Kidney (tissue), 14 donors: ENCODE results near the gene RARRES2. TPM values are rescaled to one million over a fixed set of nuclear protein-coding genes. Genes with fewer than 3 reads are reported as not detected.

ENCODE experiments used
- DNase-seq, 5 donors: peaks; one replicate each; pipeline ENCODE4 v3.0.0-alpha.2; 2013 to 2020
- FAIRE-seq: peaks from 2 replicates; lab custom pipeline; 2012; peaks lifted over from hg19 to GRCh38; lab: Jason Lieb, UNC
- H3K27ac ChIP-seq, 2 donors: one replicate each; pipeline ENCODE4 v1.7.0; 2013; ENCODE audit warnings: low read depth in 2 of 2, low read length in 2 of 2, inconsistent platforms in 1 of 2
- H3K27me3 ChIP-seq: one replicate; pipeline ENCODE4 v1.7.1; 2013; ENCODE audit warnings: low read length, inconsistent platforms; ENCODE audit not compliant: control insufficient read depth, insufficient read depth
- H3K36me3 ChIP-seq, 3 donors: one replicate each; pipeline versions ENCODE4 v1.7.0 to v1.7.1; 2013; ENCODE audit warnings: low read length in 3 of 3, control low read depth in 1 of 3, inconsistent platforms in 1 of 3; ENCODE audit not compliant: insufficient read depth in 3 of 3, control insufficient read depth in 2 of 3
- H3K4me1 ChIP-seq, 3 donors: one replicate each; pipeline versions ENCODE4 v1.7.0 to v1.7.1; 2013; ENCODE audit warnings: low read length in 3 of 3, inconsistent platforms in 1 of 3, low read depth in 1 of 3; ENCODE audit not compliant: control insufficient read depth in 2 of 3, insufficient read depth in 2 of 3
- H3K4me3 ChIP-seq, 3 donors: one replicate each; pipeline versions ENCODE4 v1.7.0 to v1.8.1; 2013; ENCODE audit warnings: low read length in 3 of 3, control low read depth in 1 of 3, inconsistent platforms in 1 of 3
- H3K9ac ChIP-seq, 3 donors: one replicate each; pipeline versions ENCODE4 v1.7.0 to v1.7.1; 2013; ENCODE audit warnings: low read length in 3 of 3, control low read depth in 1 of 3, inconsistent platforms in 1 of 3
- H3K9me3 ChIP-seq, 3 donors: one replicate each; pipeline versions ENCODE4 v1.7.0 to v1.7.1; 2013; ENCODE audit warnings: low read length in 3 of 3, control low read depth in 1 of 3, inconsistent platforms in 1 of 3; ENCODE audit not compliant: control insufficient read depth in 2 of 3, insufficient read depth in 1 of 3
- CTCF ChIP-seq: IDR thresholded peaks from 3 replicates; pipeline ENCODE4 v1.5.1; 2012; ENCODE audit warnings: mild to moderate bottlenecking, moderate library complexity, borderline replicate concordance; ENCODE audit not compliant: insufficient read depth; ENCODE audit errors: extremely low read depth
- intact Hi-C: fragments of 100-400 bp; cut with DNase I; formaldehyde crosslinking; loops from one replicate; pipeline ENCODE4 v1.11.1; 2022
- polyA plus RNA-seq: library from polyadenylated mRNA; stranded (reverse); fragments of 350-450 nt; fragmentation: Illumina TruSeq; extraction: RNeasy Lipid Tissue Mini Kit (QIAGEN cat#74804); gene quantifications from one replicate; pipeline ENCODE4 v1.2.3, GENCODE V29; 2014; ENCODE audit warnings: low read depth, low replicate concordance; ENCODE audit not compliant: insufficient read depth
- total RNA-seq: library from RNA; stranded (reverse); fragmentation: NEBNext Ultra II Directional; extraction: Animal tissue kit (Norgen Biotek cat#: 25700); gene quantifications from one replicate; pipeline ENCODE4 v1.2.1, GENCODE V29; 2021
- donor health status: control.
- donor health status: control.
- donor health status: control.
- donor health status: control.
- donor health status: control.
- donor health status: DM: yes; HTN: yes; CAD: no.
- donor health status: Normal renal cell carcinoma (clear cell type).

The RARRES2 gene
- total and polyA plus RNA-seq, 2 donors from 2014 or later, result 104 to 475 TPM

GRCh38 chr7:150344299-150344698, 2.9 kb upstream of the RARRES2 start:
- peaks cover 0 to 22% (median 0%) of the 10 kb centered on the region in 3 donors for H3K4me1 ChIP-seq
- no peak overlapping the region for H3K9ac ChIP-seq
- intact Hi-C loops, result no loop called here
- DNase-seq (no peak), FAIRE-seq (no peak)
- H3K4me3 ChIP-seq, result no peak overlapping the region
- H3K27me3 ChIP-seq, result no peaks in the 10 kb centered on the region
- H3K9me3 ChIP-seq, result no peaks in the 10 kb centered on the region
- no peak for TF ChIP-seq CTCF
- H3K36me3 ChIP-seq, result no peaks in the 10 kb centered on the region
- H3K27ac ChIP-seq, result no peak overlapping the region

GRCh38 chr7:150343225-150343624, 1.8 kb upstream of the RARRES2 start:
- no peaks in the 10 kb centered on the region for H3K27me3 ChIP-seq
- no peak for TF ChIP-seq CTCF
- H3K27ac ChIP-seq, result no peak overlapping the region
- no peak for FAIRE-seq
- H3K9ac ChIP-seq, result no peak overlapping the region
- no peak overlapping the region for H3K4me3 ChIP-seq
- no peaks in the 10 kb centered on the region for H3K9me3 ChIP-seq
- H3K36me3 ChIP-seq, result peaks cover 0 to 2% (median 0%) of the 10 kb centered on the region in 3 donors
- peaks cover 0 to 31% (median 4%) of the 10 kb centered on the region in 3 donors for H3K4me1 ChIP-seq
- intact Hi-C loops, result no loop called here
- DNase-seq, result no peak

- Histone ChIP-seq H3K27me3 (no peaks in the 10 kb centered on the region), H3K4me3 (no peak overlapping the region), H3K9me3 (no peaks in the 10 kb centered on the region), H3K27ac (peak overlapping the region in 1 of 2 donors; percentile 36), H3K4me1 (peaks cover 0 to 31% (median 4%) of the 10 kb centered on the region in 3 donors), H3K36me3 (peaks cover 0 to 2% (median 0%) of the 10 kb centered on the region in 3 donors), H3K9ac (no peak overlapping the region)
- intact Hi-C loops, result no loop called here
- DNase-seq (peak in 1 of 5 donors; percentile 54), FAIRE-seq (no peak)
- TF ChIP-seq CTCF, result no peak
Observed at GRCh38 chr7:150342121-150342408, 636 bp upstream of the RARRES2 start.

- intact Hi-C loops, result no loop called here
- TF ChIP-seq CTCF, result no peak
- Histone ChIP-seq H3K4me1 (peaks cover 0 to 33% (median 4%) of the 10 kb centered on the region in 3 donors), H3K27ac (peak overlapping the region; percentile 74 to 91), H3K9ac (peak overlapping the region in 2 of 3 donors; percentile 11 to 55), H3K4me3 (peak overlapping the region; percentile 20 to 65 (median 61)), H3K36me3 (peaks cover 0 to 2% (median 0%) of the 10 kb centered on the region in 3 donors), H3K27me3 (no peaks in the 10 kb centered on the region), H3K9me3 (no peaks in the 10 kb centered on the region)
- FAIRE-seq, result no peak
- DNase-seq, result peak in 2 of 5 donors; percentile 35 to 84
Observed at GRCh38 chr7:150340875-150341262, 560 bp downstream of the RARRES2 start.
